Islet precursor cell (in vitro differentiated cells): Measurements from ENCODE around the gene PROSER2.

Source experiments
- DNase-seq: peaks from one replicate; pipeline ENCODE4 v3.0.0-alpha.2; 2018

Gene PROSER2

DNA sequence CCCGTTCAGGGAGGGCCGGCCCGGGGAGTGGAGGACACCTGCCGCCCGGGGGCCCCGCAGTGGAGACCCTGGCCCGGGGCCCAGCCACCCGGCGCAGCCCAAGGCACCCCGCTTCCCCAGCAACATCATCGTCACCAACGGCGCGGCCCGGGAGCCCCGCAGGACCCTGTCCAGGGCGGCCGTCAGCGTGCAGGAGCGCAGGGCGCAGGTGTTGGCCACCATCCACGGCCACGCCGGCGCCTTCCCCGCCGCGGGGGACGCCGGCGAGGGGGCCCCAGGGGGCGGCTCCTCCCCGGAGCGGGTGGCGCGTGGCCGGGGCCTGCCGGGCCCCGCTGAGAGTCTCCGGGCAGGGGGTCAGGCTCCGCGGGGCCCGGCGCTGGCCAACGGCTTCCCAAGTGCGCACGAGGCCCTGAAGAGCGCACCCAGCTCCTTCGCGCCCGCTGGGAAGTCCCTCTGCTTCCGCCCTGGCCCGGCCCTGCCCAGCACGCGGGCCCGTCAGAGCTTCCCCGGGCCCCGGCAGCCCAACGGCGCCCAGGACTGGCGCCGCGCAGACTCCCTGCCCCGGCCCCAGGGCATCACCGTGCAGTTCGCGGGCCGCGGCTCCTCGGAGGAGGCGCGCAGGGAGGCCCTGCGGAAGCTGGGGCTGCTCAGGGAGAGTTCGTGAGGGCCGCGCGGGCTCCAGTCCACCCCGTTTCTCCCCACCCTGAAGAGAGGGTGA is 46.7 kb downstream of the PROSER2 start:
- DNase-seq: no peak

DNA sequence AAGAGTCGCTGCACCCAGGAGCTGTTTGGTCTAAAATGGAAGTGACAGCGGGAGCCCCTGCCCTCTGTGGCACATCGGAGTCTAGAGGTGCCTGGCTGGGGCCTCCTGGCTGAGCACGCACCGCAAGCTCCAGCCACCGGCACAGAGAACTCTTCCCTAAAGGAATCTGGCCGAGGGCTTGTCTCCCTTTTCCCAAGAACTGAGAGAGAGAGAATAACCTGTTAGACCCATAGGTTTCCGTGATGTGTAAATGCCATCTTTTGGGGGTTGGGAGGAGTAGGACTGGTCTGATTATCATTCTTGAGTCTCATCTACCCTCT is 47.3 kb downstream of the PROSER2 start:
- no peak for DNase-seq

DNA sequence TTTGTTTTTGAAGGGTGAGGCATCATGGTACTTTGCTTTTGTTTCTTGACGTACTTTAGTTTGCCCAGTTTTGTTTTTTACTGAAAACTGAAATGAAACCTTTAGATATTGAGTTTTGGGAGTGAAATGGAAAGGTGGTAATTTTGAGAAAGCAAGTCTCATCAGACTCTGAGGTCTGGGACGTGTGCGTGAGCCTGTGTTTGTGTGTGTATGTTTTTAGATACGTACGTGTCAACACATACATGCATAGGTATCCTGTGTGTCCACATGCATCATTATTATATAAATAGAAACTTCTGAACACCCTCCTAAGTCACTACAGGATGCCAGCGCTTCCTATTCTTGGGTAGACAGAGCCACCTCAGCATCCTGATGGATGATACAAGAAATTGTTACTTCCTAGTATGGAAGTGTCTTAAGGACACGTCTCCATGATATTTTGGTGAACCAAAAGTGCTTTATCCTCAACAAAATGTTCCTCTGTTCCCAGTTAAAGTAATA is 47.8 kb downstream of the PROSER2 start:
- no peak for DNase-seq

DNA sequence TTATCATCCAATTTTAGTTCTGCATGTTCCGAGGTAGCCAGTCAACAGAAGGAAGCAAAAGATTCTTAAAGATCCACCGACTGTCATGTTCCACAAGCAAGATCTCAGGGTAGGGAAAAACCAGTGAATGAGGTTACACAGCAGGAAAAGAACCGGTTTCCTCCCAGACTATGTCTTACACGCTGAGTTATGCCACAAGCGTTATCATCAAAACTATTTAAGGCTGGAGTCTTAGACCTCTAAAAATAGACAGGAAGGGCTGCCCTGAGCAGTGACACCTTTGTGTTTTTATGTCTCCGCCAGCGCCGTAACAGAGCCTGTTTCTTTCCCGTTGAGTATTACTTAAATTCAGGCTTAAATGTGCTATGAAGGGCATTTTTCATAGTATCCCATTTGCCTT is 48.3 kb downstream of the PROSER2 start:
- no peak for DNase-seq

DNA sequence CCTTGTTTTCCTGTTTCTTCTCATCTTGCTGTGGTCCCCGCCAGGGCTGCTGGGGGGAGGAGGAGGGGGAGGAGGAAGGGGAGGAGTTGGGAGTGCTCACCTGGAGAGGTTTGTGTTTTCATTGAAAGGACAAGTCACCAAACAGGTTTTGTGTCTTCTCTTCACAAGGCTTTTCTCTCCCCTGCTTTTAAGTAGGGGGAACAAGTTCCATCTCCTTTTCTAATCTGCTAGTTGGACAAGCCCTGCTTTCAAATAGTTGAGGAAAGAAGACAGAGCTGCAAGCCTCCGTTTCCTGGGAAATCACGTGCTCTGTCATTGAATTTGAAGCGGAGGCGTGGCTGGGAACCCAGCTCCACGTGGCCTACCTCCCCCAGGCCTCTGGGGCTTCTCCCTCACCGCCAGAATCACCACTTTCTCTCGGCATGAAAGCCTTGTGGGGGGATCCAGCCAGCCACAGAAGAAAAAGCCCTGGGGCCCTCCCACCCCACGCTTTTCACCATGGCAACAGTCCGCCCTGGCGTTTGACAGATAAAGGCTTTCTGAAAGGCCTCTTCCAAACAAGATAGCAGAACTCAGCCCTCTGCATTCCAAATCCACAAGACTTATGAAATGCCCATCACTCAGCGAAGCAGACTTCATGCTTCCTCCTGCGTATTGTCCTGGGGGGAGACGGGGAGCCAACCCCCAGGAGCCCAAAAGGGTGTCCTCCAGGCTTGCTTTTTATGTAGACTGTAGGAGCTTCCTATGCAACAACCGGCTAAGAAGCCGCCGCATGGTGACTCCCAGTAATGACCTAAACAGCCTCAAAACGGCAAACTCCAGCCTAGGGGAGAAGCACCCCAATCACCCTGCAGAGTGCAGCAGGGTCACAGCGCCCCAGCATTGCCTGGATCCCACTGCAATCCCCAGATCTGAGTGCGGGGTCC is 51.7 kb downstream of the PROSER2 start:
- peak; percentile 97 for DNase-seq

DNA sequence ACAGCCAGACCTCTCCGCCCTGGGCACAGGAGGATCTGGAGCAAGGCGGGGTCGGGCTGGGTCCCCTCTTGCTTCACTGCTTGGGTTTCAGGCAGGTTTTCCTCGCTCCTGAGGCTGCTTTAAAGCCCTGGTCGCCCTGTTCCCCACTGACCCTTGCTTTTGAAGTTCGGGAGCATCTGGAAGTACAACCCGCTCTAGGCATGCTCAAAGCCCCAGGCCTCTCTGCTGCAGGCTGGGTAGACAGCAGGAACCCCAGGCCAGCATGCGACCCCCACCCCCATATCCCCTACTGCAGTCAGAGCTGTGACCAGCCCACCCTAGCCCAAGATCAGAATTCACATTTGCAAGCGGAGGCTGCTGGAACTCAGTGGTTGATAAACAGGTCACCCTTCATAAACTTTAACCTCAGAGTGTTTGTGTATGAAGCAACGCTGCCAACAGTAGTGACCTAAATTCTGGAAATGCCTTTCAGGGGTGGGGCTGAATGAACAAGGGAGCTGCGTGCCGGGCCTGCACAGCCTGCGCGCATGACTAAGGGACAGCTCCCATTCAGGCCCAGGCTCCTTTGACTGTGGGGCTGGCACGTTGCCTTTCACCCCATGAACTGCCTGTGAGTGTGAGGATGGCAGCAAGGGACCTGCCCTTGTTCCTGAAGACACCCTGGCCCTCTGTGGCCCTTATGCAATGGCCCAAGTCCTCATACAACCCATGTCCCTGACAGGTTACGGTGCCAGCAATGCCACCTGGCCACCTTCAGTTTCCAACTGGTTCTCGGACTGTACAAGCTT is 52.5 kb downstream of the PROSER2 start:
- peak; percentile 95 for DNase-seq

DNA sequence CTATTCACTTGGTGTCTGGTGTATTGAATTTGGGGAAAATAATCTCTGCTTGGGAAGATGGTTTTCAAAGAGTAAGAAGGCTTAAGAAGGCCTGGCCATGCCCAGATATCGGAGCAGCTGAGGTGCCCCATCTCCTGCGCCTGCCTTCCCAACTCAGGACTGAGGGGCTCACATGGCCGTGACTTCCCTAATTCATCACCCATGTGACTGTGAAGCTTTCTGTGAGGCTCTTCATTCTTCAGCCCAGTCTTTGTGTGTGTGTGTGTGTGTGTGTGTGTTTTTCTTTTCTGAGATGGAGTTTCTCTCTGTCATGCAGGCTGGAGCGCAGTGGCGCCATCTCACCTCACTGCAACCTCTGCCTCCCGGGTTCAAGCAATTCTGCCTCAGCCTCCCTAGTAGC is 53.2 kb downstream of the PROSER2 start:
- DNase-seq: no peak

DNA sequence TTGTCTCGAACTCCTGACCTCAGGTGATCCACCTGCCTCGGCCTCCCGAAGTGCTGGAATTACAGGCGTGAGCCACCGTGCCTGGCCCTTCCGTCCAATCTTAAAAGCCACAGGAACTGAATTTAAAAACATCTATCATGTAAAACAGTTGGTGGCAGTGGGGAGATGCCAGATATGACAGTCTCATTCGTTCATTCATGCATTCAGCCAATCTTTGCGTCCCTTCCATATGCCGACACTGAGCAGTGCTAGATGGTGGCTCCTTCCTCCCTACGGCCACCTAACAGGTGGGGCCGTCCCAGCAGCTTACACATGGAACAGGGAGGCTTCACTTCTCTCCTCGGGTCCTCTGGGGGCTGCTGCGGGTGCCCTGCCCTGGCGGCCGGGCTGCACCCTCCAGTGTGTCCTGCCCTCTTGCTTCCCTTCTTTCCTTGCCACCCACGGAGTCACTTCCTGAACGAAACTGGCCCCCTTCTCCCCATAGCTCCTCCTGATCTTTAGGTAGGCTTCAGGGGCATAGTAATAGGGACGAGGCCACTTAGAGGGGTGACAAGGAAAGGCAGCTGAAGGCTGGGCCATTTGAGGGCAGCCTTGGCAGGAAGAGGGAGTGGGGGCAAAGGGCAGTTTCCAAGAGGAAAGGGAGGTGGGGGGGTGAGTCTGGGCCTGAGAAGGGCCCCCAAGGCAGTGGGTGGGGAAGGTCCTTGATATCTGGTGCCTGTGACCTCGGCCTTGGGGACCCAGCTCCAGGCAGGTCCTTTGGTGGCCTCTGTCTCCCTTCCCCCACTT is 53.8 kb downstream of the PROSER2 start:
- DNase-seq: no peak

DNA sequence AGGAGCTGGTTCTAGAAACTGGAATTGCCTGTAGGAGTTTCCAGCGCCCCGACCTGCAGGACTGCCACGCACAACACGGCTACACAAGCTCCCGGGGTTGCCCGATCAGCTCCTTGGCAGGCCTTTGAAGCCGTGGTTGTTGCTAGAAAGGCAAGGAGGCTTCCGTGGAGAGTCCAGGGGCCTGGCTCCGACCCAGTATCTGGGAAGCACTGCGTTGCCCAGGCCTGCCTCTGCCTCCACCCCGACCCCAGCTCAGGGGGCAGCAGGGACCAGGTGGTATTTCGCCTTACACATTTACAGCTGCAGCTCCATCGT is 54.4 kb downstream of the PROSER2 start:
- no peak for DNase-seq

DNA sequence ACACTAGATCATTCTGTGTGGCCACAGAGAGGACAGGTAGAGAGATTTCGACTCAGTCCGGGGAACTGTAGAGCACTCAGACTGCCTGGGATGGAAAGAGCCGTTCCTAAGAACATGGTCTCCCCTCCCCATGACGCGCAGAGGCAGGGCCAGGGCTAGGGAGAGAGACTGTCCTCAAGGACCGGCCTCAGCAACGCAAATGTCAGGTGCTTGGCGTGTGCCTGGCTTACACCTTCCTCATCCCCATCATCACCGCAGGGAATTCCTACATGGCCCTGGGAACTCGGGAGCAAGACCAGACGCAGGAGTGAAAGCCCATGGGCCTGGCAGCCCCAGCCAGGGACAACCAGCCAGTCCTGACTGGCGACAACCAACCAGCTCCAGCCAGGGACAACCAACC is 55.6 kb downstream of the PROSER2 start:
- no peak for DNase-seq

DNA sequence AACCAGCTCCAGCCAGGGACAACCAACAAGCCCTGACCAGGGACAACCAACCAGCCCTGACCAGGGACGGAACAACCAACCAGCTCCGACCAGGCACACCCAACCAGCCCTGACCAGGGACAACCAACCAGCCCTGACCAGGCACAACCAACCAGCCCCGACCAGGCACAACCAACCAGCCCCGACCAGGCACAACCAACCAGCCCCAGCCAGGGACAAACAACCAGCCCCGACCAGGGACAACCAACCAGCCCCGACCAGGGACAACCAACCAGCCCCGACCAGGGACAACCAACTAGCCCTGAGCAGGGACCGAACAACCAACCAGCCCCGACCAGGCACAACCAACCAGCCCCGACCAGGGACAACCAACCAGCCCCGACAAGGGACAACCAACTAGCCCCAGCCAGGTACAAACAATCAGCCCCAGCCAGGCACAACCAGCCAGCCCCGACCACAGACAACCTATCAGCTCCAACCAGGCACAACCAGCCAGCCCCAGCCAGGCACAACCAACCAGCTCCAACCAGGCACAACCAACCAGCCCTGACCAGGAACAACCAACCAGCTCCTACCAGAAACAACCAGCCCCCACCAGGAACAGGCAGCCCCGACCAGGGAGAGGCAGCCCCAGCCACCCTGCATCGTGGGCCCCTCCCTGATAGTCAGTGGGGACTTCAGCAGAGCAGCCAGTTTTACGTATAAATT is 56.4 kb downstream of the PROSER2 start:
- DNase-seq: no peak

DNA sequence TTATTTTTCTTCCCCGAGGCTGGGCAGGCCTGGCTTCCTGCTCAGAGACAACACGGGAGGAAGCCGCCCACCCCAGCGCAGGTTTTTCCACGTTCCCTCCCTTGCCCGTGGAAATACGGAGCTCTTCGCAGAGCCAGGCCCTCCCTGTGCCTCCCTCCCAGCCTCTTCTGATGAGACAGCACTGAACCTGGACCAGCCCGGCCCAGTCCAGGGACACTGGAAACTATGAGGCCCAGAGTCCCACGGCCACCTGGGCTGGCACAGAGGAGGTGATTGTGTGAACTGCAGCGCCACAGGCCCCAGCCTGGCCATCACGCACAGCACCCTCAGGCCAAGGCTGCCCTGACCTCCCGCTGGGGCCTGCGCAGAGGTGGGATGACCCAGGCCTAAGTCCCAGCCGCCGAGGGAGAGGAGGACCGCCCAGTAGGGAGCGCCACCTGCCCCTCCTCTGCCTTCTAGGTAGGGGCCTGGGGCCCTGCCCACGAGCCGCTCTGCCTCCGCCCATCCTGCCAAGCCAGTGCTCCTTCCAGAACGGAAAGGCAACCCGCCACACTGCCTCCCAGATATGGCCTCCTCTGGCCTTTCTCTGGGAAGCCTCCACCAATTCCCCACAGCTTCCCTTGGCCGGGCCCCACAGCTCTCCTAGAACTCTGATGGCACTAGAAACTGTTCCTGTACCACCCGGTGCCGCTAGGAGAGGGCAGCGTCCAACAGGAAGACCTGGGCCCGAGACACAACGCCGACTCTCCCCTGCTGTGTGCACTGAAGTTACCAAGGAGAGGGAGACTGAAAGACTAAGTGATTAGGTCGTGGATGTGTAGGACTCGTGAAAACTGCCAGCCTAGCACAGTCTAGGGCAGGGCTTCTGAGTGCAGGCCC is 57.2 kb downstream of the PROSER2 start:
- DNase-seq: no peak

DNA sequence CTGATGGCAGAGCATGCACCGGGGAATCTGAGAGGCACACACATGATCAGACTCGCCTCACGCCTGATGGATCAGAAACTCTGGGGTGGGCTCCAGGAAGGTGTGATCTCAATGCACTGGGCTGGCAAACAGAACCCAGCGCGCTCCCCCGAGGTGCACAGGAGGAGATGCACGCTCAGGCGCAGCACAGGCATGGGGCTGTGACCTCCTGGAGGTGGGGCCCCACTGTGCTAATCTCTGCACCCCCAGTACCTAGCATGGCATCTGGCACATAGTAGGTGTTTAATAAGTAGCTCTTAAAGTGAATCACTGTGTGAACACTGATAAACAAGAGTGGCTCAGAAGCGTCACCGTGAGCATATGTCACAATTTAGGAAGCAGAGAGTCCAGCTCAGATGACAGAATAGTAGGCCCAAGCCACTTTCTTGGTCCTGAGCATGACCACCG is 57.9 kb downstream of the PROSER2 start:
- DNase-seq: no peak

DNA sequence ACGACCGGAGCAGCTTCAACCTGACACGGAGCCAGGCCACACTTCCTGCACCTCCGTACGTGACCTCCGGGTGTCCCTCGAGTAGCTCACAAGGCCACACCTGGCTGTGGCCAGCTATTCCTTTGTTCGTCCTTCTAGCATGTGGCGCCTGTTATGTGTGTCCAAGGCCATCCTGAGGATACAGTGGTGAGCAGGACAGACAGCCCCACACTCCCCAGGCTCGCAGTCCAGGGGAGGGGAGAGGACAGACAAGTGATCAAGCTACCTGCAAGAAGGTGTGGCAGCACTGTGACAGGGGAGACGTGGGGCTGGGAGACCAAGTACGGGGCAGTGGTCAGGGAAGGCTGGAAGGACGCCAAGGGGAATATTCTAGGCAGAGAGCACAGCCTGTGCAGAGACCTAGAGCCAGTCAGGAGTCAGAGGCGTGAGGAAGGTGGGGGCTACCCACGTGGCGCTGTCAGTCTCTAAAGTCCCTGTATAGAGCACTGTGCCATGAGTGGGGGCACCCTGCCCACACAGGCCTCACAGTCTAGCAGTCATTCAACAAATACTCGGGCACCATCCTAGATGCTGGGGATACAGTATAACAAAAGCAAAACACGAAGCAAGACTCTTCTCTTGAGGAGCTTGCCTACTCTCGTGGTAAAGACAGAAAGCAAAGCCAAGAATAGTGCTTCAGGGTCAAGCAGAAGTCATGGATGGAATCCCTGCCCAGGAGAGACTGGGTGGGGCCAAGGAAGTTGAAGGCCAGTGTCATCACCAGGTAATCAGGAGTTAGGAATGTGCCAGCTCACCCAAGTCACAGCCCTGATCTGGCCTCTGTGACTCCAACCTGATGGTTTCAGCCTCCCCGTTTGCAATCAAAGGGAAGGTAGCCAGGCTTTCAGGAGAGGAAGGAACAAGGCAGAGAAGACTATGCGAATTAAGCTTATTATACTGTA is 58.6 kb downstream of the PROSER2 start:
- peak; percentile 91 for DNase-seq

DNA sequence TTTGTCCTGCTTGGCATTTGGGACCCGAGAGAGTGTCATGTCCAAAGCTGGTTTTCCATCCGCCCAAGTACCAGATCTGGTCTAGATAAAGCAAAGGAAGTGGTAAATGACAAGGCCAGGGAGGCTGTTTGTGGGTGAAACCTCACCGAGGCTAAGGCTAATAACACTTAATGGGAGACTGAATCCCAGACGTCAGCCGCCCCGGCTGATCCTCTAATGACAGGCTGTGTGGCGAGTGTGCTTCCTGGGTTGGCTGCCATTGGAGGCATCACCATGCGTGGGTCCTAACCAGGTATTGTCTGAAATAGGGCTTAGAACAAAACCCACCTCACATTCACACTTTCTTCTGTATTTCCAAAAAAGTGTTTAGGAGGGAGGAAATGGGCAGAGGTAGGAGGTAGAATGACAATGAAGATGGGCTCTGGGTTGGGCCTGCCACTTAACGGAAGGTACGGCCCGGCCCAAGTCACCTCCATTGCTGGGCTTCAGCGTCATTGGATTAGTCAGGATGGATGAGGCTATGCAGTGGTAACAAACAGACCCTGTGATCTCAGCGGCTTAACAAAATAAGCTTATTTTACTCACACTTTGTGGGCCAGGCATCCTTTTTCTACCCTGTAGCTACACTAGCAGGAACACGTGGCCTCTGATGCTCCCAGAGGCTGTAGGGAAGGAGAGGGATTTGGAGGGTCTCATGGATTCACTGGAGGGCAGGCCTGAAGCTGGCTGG is 59.7 kb downstream of the PROSER2 start:
- DNase-seq: peak; percentile 86

DNA sequence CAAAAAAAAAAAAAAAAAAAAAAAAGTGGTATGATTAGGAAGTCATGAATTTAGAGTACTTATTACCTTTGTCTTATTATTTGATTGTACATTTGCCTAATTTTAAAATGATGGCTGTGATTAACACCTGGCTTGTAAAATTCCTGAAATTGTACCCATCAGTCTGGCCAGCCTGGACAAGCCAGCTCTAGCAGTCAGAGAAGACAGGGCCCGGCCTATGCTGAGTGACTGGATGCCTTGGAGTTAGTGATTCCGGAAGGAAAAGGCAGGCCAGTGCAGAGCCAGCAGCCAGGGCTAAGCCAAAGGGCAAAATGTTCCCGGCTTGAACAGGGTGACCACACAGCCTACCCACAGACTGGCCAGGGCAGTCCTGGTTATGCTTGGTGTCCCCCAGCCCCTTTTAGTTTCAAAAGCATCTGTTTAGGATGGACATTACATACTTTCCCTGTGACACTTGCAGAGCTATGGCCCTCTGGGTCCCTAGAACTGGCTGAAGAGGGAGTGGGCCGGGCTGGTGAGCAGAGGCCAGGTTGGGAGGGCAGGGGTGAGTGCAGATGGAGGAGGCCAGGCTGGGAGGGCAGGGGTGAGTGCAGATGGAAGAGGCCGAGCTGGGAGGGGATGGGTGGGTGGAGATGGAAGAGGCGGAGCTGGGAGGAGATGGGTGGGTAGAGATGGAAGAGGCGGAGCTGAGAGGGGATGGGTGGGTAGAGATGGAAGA is 61.7 kb downstream of the PROSER2 start:
- DNase-seq: no peak

DNA sequence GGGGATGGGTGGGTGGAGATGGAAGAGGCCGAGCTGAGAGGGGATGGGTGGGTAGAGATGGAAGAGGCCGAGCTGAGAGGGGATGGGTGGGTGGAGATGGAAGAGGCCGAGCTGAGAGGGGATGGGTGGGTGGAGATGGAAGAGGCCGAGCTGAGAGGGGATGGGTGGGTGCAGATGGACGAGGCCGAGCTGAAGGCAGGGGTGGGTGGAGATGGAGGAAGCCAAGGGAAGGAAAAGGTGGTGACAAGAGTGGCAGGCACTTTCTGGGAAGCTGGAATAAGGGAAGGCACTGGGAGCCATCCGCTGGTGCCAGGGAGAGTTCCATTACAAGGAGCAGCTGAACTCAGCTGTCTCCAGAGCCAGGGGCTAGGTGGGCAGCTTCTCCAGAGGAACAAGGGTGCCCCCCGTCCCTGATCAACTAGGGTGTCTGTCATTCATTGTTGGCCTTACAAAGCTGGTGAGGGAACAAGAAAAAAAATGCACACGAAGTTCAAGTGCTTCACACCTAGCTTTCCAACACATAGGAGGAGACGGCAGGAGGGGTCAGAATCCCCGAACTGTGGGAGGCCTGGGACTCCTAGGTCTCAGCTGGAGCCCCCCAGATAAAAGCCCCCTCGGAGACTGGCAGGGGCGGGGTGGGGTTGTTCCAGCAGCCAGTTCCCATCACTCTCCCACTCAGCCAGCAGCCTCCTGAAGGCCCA is 62.4 kb downstream of the PROSER2 start:
- DNase-seq: no peak

DNA sequence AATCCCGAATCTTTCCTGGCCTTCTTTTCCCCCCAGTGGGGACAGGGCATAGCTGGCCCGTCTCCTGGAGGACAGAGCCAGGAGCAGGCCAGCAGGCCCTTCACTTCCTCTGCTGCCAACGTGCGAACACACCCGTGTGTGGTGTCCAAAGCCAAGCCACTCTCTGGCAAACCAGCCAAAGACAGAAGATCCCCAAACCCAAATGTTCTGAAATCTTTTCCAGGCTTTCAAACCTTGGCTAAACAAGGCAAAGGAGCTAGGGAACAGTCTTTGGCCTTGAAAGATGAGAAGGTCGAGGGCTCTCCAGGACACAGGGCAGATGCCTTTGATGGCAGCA is 63.0 kb downstream of the PROSER2 start:
- DNase-seq: no peak
